Measurements from ENCODE around the gene WNT1. TPM values are rescaled to one million over a fixed set of nuclear protein-coding genes. Genes with fewer than 3 reads are reported as not detected.

The WNT1 gene
- not detected for total RNA-seq

GRCh38 chr12:48978291-48978740 lies at the start of gene WNT1:
WNT1 (plus strand) TSS chr12:48978322; CDS start chr12:48978651, 329 bp downstream.
- no peaks in the 10 kb centered on the region for H3K9me3 Mint-ChIP-seq
- H3K4me3 Mint-ChIP-seq: peak within 1 kb of the TSS; percentile 87
- peak within 1 kb of the TSS in 1 of 2 donors; percentile 54 for H3K27ac Mint-ChIP-seq
- peaks cover 43 to 51% of the 10 kb centered on the region in 2 donors for H3K4me1 Mint-ChIP-seq (ENCODE audit: low read depth in 2 of 2)
- peaks cover 35 to 45% of the 10 kb centered on the region in 2 donors for H3K27me3 Mint-ChIP-seq
- DNase-seq (ENCODE audit: low spot score): peak; percentile 59
- ATAC-seq: peak; percentile 22 to 25
- H3K36me3 Mint-ChIP-seq: no peaks in the 10 kb centered on the region

- H3K27me3 Mint-ChIP-seq: no peaks in the 10 kb centered on the region
- H3K4me1 Mint-ChIP-seq (ENCODE audit: low read depth in 2 of 2): peaks cover 51 to 52% of the 10 kb centered on the region in 2 donors
- H3K36me3 Mint-ChIP-seq: peaks cover 20% of the 10 kb centered on the region
- no peak overlapping the region for H3K27ac Mint-ChIP-seq
- DNase-seq (ENCODE audit: low spot score): no peak
- no peak for ATAC-seq
- H3K9me3 Mint-ChIP-seq: no peaks in the 10 kb centered on the region
- H3K4me3 Mint-ChIP-seq: no peak overlapping the region
Observed at GRCh38 chr12:48929551-48929950, 48.6 kb upstream of the WNT1 start.

- DNase-seq (ENCODE audit: low spot score) (no peak), ATAC-seq (no peak)
- Mint-ChIP-seq H3K4me3 (no peak overlapping the region), H3K27ac (peak overlapping the region in 1 of 2 donors; percentile 87), H3K9me3 (no peaks in the 10 kb centered on the region), H3K36me3 (peaks cover 20% of the 10 kb centered on the region), H3K4me1 (ENCODE audit: low read depth in 2 of 2) (peaks cover 55 to 60% of the 10 kb centered on the region in 2 donors), H3K27me3 (no peaks in the 10 kb centered on the region)
Observed at GRCh38 chr12:48930475-48930874, 47.6 kb upstream of the WNT1 start.

- peaks cover 19% of the 10 kb centered on the region for H3K36me3 Mint-ChIP-seq
- peak; percentile 71 to 76 for ATAC-seq
- peak; percentile 67 for DNase-seq (ENCODE audit: low spot score)
- H3K9me3 Mint-ChIP-seq: no peaks in the 10 kb centered on the region
- H3K4me1 Mint-ChIP-seq (ENCODE audit: low read depth in 2 of 2): peaks cover 56 to 59% of the 10 kb centered on the region in 2 donors
- no peaks in the 10 kb centered on the region for H3K27me3 Mint-ChIP-seq
- H3K27ac Mint-ChIP-seq: peak overlapping the region; percentile 90 to 91
- H3K4me3 Mint-ChIP-seq: peak overlapping the region; percentile 79
Observed at GRCh38 chr12:48932878-48933277, 45.2 kb upstream of the WNT1 start.

GRCh38 chr12:48933664-48934311 lies 44.3 kb upstream of the WNT1 start:
- peak overlapping the region; percentile 79 for H3K4me3 Mint-ChIP-seq
- peaks cover 56 to 59% of the 10 kb centered on the region in 2 donors for H3K4me1 Mint-ChIP-seq (ENCODE audit: low read depth in 2 of 2)
- peak; percentile 66 for DNase-seq (ENCODE audit: low spot score)
- peaks cover 19% of the 10 kb centered on the region for H3K36me3 Mint-ChIP-seq
- peak overlapping the region; percentile 90 to 91 for H3K27ac Mint-ChIP-seq
- no peaks in the 10 kb centered on the region for H3K9me3 Mint-ChIP-seq
- no peaks in the 10 kb centered on the region for H3K27me3 Mint-ChIP-seq
- ATAC-seq: peak; percentile 82 to 88

GRCh38 chr12:48934312-48934706 lies 43.8 kb upstream of the WNT1 start:
- ATAC-seq (no peak), DNase-seq (ENCODE audit: low spot score) (no peak)
- H3K27me3 Mint-ChIP-seq: no peaks in the 10 kb centered on the region
- H3K9me3 Mint-ChIP-seq: no peaks in the 10 kb centered on the region
- H3K36me3 Mint-ChIP-seq: peaks cover 19% of the 10 kb centered on the region
- H3K27ac Mint-ChIP-seq: peak overlapping the region; percentile 90 to 91
- H3K4me3 Mint-ChIP-seq: peak overlapping the region; percentile 79
- H3K4me1 Mint-ChIP-seq (ENCODE audit: low read depth in 2 of 2): peaks cover 56 to 59% of the 10 kb centered on the region in 2 donors

GRCh38 chr12:48936379-48936979 lies 41.6 kb upstream of the WNT1 start:
- H3K27me3 Mint-ChIP-seq: no peaks in the 10 kb centered on the region
- H3K4me1 Mint-ChIP-seq (ENCODE audit: low read depth in 2 of 2): peaks cover 40 to 46% of the 10 kb centered on the region in 2 donors
- peak; percentile 75 for DNase-seq (ENCODE audit: low spot score)
- H3K36me3 Mint-ChIP-seq: peaks cover 5% of the 10 kb centered on the region
- peak in 1 of 2 donors; percentile 70 for ATAC-seq
- H3K4me3 Mint-ChIP-seq: no peak overlapping the region
- peak overlapping the region; percentile 36 to 90 for H3K27ac Mint-ChIP-seq
- no peaks in the 10 kb centered on the region for H3K9me3 Mint-ChIP-seq

GRCh38 chr12:48937170-48937569 lies 41.0 kb upstream of the WNT1 start:
- Mint-ChIP-seq H3K4me3 (no peak overlapping the region), H3K27me3 (no peaks in the 10 kb centered on the region), H3K36me3 (peaks cover 5% of the 10 kb centered on the region), H3K27ac (no peak overlapping the region), H3K9me3 (no peaks in the 10 kb centered on the region), H3K4me1 (ENCODE audit: low read depth in 2 of 2) (peaks cover 40 to 46% of the 10 kb centered on the region in 2 donors)
- DNase-seq (ENCODE audit: low spot score) (no peak), ATAC-seq (no peak)

GRCh38 chr12:48938805-48939204 lies 39.3 kb upstream of the WNT1 start:
- H3K27ac Mint-ChIP-seq: no peak overlapping the region
- no peaks in the 10 kb centered on the region for H3K9me3 Mint-ChIP-seq

GRCh38 chr12:48940181-48940580 lies 37.9 kb upstream of the WNT1 start:
- H3K4me1 Mint-ChIP-seq (ENCODE audit: low read depth in 2 of 2): peaks cover 18 to 24% of the 10 kb centered on the region in 2 donors
- no peaks in the 10 kb centered on the region for H3K27me3 Mint-ChIP-seq
- H3K36me3 Mint-ChIP-seq: peaks cover 5% of the 10 kb centered on the region
- no peak overlapping the region for H3K27ac Mint-ChIP-seq
- H3K9me3 Mint-ChIP-seq: no peaks in the 10 kb centered on the region
- DNase-seq (ENCODE audit: low spot score): no peak
- no peak for ATAC-seq
- no peak overlapping the region for H3K4me3 Mint-ChIP-seq

More at GRCh38 chr12:48938805-48939204, 39.3 kb upstream of the WNT1 start:
- ATAC-seq (no peak), DNase-seq (ENCODE audit: low spot score) (no peak)
- peaks cover 5% of the 10 kb centered on the region for H3K36me3 Mint-ChIP-seq
- no peaks in the 10 kb centered on the region for H3K27me3 Mint-ChIP-seq
- peaks cover 31 to 34% of the 10 kb centered on the region in 2 donors for H3K4me1 Mint-ChIP-seq (ENCODE audit: low read depth in 2 of 2)
- no peak overlapping the region for H3K4me3 Mint-ChIP-seq

GRCh38 chr12:48943221-48943620 lies 34.9 kb upstream of the WNT1 start:
- Mint-ChIP-seq H3K4me1 (ENCODE audit: low read depth in 2 of 2) (peaks cover 5 to 16% of the 10 kb centered on the region in 2 donors), H3K36me3 (no peaks in the 10 kb centered on the region), H3K27me3 (no peaks in the 10 kb centered on the region), H3K4me3 (no peak overlapping the region), H3K9me3 (no peaks in the 10 kb centered on the region), H3K27ac (no peak overlapping the region)
- DNase-seq (ENCODE audit: low spot score) (no peak), ATAC-seq (no peak)

- Mint-ChIP-seq H3K27ac (no peak overlapping the region), H3K27me3 (no peaks in the 10 kb centered on the region), H3K4me3 (no peak overlapping the region), H3K9me3 (no peaks in the 10 kb centered on the region), H3K36me3 (peaks cover 5% of the 10 kb centered on the region), H3K4me1 (ENCODE audit: low read depth in 2 of 2) (peaks cover 10 to 23% of the 10 kb centered on the region in 2 donors)
- DNase-seq (ENCODE audit: low spot score): no peak
- ATAC-seq: no peak
Observed at GRCh38 chr12:48946205-48946604, 31.9 kb upstream of the WNT1 start.

- DNase-seq (ENCODE audit: low spot score): no peak
- Mint-ChIP-seq H3K27ac (no peak overlapping the region), H3K4me1 (ENCODE audit: low read depth in 2 of 2) (peaks cover 10 to 23% of the 10 kb centered on the region in 2 donors), H3K4me3 (no peak overlapping the region), H3K36me3 (peaks cover 5% of the 10 kb centered on the region), H3K27me3 (no peaks in the 10 kb centered on the region), H3K9me3 (no peaks in the 10 kb centered on the region)
- ATAC-seq: no peak
Observed at GRCh38 chr12:48946943-48947342, 31.2 kb upstream of the WNT1 start.

GRCh38 chr12:48947727-48948126 lies 30.4 kb upstream of the WNT1 start:
- no peaks in the 10 kb centered on the region for H3K9me3 Mint-ChIP-seq
- no peaks in the 10 kb centered on the region for H3K27me3 Mint-ChIP-seq
- ATAC-seq: no peak
- H3K36me3 Mint-ChIP-seq: peaks cover 5% of the 10 kb centered on the region
- H3K4me1 Mint-ChIP-seq (ENCODE audit: low read depth in 2 of 2): peaks cover 18 to 25% of the 10 kb centered on the region in 2 donors
- no peak for DNase-seq (ENCODE audit: low spot score)
- no peak overlapping the region for H3K27ac Mint-ChIP-seq
- no peak overlapping the region for H3K4me3 Mint-ChIP-seq
